ENCODE results near the gene KCNK16. TPM values are rescaled to one million over a fixed set of nuclear protein-coding genes. Genes with fewer than 3 reads are reported as not detected.

Gene KCNK16
- total and polyA plus RNA-seq, 2 of the 4 experiments (the other 2 are of a cell fraction), result not detected

DNA sequence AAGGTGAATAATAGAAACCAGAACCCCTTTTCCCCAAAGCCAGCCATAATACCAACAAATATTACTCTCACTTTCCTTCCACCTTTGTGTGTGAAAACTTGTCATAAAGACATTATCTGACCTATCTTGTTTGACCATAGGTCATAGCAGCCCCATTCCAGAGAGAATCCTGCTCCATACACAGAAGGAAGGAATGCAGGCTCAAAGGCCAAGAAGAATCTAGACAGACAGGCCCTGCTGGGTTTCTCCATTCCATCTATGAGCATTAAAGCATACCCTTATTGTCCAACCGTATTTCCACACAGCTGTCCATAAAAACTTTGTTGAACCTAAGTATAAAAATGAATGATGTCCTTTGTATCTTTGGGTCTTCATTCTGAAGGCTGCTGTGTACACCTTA lies 52.5 kb downstream of the KCNK16 start:
- H3K9me1 ChIP-seq (ENCODE audit: insufficient read depth, low read length), result no peaks in the 10 kb centered on the region
- no peaks in the 10 kb centered on the region for H3K36me3 ChIP-seq (ENCODE audit: control insufficient read depth, insufficient read depth, low read length)
- H2AK9ac ChIP-seq (replicated peaks; ENCODE audit: low read depth, low read length, poor library complexity), result no peak overlapping the region
- H2AFZ ChIP-seq (replicated peaks; ENCODE audit: low read length, poor library complexity), result no peak overlapping the region
- H3K14ac ChIP-seq (replicated peaks; ENCODE audit: low read depth, low read length), result no peak overlapping the region
- no peak overlapping the region for H3K23ac ChIP-seq (ENCODE audit: low read depth, low read length)
- H3K9ac ChIP-seq (ENCODE audit: low read depth, low read length), result no peak overlapping the region
- H2BK5ac ChIP-seq (ENCODE audit: low read depth, low read length, poor library complexity, severe bottlenecking), result no peak overlapping the region
- intact Hi-C loops (cut with micrococcal nuclease) (no loop called here), in situ Hi-C loops (cut with MboI; ENCODE audit: low sequenced_read_pairs) (no loop called here), dilution Hi-C loops (cut with HindIII; ENCODE audit: low sequenced_read_pairs, unreplicated experiment) (no loop called here)
- no peak overlapping the region for H4K91ac ChIP-seq (ENCODE audit: insufficient read depth, low read depth, low read length)
- no peak overlapping the region for H4K5ac ChIP-seq (ENCODE audit: low read depth, low read length)
- no peak overlapping the region for H3K4me3 ChIP-seq (ENCODE audit: insufficient read depth, low read depth, low read length)
- no peak overlapping the region for H2BK15ac ChIP-seq (ENCODE audit: low read depth, low read length)
- no peak overlapping the region for H3K56ac ChIP-seq (ENCODE audit: extremely low read depth, insufficient read depth, low read length)
- H4K8ac ChIP-seq (ENCODE audit: low read depth in 2 of 2, low read length in 2 of 2), result no peak overlapping the region
- no peaks in the 10 kb centered on the region for H3K27me3 ChIP-seq (ENCODE audit: control insufficient read depth, insufficient read depth, low read length)
- CTCF ChIA-PET, result no interaction called here
- no CpG with 5 or more reads among the region's 1 CpG for WGBS, 2 experiments (ENCODE audit: extremely low coverage in 2 of 2, insufficient read length in 1 of 2)
- no peaks in the 10 kb centered on the region for H3K4me1 ChIP-seq (ENCODE audit: control insufficient read depth, insufficient read depth, low read length)
- no peak overlapping the region for H2BK120ac ChIP-seq (ENCODE audit: low read depth, low read length)
- H3K18ac ChIP-seq (ENCODE audit: low read depth, low read length), result no peak overlapping the region
- H3K27ac ChIP-seq (ENCODE audit: insufficient read depth, low read length), result no peak overlapping the region
- H4K20me1 ChIP-seq (ENCODE audit: insufficient read depth, low read length), result no peaks in the 10 kb centered on the region
- H3K4me2 ChIP-seq (ENCODE audit: low read depth, low read length), result no peak overlapping the region
- POLR2A ChIA-PET (ENCODE audit: unreplicated experiment), result no interaction called here
- BruUV-seq (replicated peaks), result no TSS peak
- no peak for DNase-seq
- H2BK20ac ChIP-seq (ENCODE audit: low read depth, low read length), result no peak overlapping the region
- H3K79me1 ChIP-seq (ENCODE audit: low read depth in 1 of 2, low read length in 2 of 2), result no peaks in the 10 kb centered on the region
- H3K9me3 ChIP-seq (ENCODE audit: control insufficient read depth, insufficient read depth, low read length), result no peaks in the 10 kb centered on the region
- TF ChIP-seq SMC3 (IDR thresholded peaks at IDR 0.05; ENCODE audit: low read depth, low read length), result no peak
- TF ChIP-seq, protein P1, sequence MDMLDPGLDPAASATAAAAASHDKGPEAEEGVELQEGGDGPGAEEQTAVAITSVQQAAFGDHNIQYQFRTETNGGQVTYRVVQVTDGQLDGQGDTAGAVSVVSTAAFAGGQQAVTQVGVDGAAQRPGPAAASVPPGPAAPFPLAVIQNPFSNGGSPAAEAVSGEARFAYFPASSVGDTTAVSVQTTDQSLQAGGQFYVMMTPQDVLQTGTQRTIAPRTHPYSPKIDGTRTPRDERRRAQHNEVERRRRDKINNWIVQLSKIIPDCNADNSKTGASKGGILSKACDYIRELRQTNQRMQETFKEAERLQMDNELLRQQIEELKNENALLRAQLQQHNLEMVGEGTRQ (IDR thresholded peaks at IDR 0.05; ENCODE audit: low read depth, low read length), result no peak
- TF ChIP-seq FOS (IDR thresholded peaks at IDR 0.05; ENCODE audit: low read depth, low read length), result no peak
- TF ChIP-seq POLR2A (IDR thresholded peaks at IDR 0.05; ENCODE audit: low read depth, low read length), result no peak
- TF ChIP-seq, protein P2, sequence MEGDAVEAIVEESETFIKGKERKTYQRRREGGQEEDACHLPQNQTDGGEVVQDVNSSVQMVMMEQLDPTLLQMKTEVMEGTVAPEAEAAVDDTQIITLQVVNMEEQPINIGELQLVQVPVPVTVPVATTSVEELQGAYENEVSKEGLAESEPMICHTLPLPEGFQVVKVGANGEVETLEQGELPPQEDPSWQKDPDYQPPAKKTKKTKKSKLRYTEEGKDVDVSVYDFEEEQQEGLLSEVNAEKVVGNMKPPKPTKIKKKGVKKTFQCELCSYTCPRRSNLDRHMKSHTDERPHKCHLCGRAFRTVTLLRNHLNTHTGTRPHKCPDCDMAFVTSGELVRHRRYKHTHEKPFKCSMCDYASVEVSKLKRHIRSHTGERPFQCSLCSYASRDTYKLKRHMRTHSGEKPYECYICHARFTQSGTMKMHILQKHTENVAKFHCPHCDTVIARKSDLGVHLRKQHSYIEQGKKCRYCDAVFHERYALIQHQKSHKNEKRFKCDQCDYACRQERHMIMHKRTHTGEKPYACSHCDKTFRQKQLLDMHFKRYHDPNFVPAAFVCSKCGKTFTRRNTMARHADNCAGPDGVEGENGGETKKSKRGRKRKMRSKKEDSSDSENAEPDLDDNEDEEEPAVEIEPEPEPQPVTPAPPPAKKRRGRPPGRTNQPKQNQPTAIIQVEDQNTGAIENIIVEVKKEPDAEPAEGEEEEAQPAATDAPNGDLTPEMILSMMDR (conservative IDR thresholded peaks at IDR 0.05; ENCODE audit: low read depth, low read length), result no peak
- TF ChIP-seq, protein P3, sequence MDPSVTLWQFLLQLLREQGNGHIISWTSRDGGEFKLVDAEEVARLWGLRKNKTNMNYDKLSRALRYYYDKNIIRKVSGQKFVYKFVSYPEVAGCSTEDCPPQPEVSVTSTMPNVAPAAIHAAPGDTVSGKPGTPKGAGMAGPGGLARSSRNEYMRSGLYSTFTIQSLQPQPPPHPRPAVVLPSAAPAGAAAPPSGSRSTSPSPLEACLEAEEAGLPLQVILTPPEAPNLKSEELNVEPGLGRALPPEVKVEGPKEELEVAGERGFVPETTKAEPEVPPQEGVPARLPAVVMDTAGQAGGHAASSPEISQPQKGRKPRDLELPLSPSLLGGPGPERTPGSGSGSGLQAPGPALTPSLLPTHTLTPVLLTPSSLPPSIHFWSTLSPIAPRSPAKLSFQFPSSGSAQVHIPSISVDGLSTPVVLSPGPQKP (IDR thresholded peaks at IDR 0.05; ENCODE audit: borderline replicate concordance, low read depth, low read length), result no peak
- no peak for TF ChIP-seq RCOR1 (IDR thresholded peaks at IDR 0.05; ENCODE audit: insufficient replicate concordance, low read length)
- no peak for TF ChIP-seq CEBPB (IDR thresholded peaks at IDR 0.05; ENCODE audit: low read depth, low read length)
- TF ChIP-seq MXI1 (IDR thresholded peaks at IDR 0.05; ENCODE audit: borderline replicate concordance, low read depth, low read length), result no peak
- TF ChIP-seq BHLHE40 (IDR thresholded peaks at IDR 0.05; ENCODE audit: low read depth, low read length), result no peak
- no peak for TF ChIP-seq CHD1 (IDR thresholded peaks at IDR 0.05; ENCODE audit: low read depth, low read length)
- no peak for TF ChIP-seq NFE2L2 (IDR thresholded peaks at IDR 0.05; ENCODE audit: low read depth, low read length)
- no peak for TF ChIP-seq RFX5 (IDR thresholded peaks at IDR 0.05; ENCODE audit: low read depth, low read length)
- H2AK5ac ChIP-seq (ENCODE audit: low read depth, low read length), result no peak overlapping the region
- ATAC-seq (ENCODE audit: low read depth), result no peak
- H3K4ac ChIP-seq (ENCODE audit: low read depth, low read length), result no peak overlapping the region

Data from IMR-90 (cell line).